T-helper 9 cell (primary cell): ENCODE data around the gene DYNC1I1.
"Not testable (repeated sequence)": the region's sequence is repeated elsewhere in the genome, so short reads cannot be mapped to it uniquely, and the experiment has no call there.

ENCODE experiments used
- DNase-seq: peaks from one replicate; pipeline ENCODE4 v3.0.0-alpha.2; 2020

Gene DYNC1I1

GRCh38 chr7:95915731-95916130, 143.4 kb downstream of the DYNC1I1 start:
- DNase-seq = no peak

GRCh38 chr7:95916573-95917297, 144.4 kb downstream of the DYNC1I1 start:
- peak; percentile 73 for DNase-seq

- DNase-seq = no peak
These were observed 145.3 kb downstream of the DYNC1I1 start for GRCh38 chr7:95917634-95918033.

- DNase-seq = no peak
These were observed 147.2 kb downstream of the DYNC1I1 start for GRCh38 chr7:95919556-95919955.

- DNase-seq = no peak
These were observed 149.2 kb downstream of the DYNC1I1 start for GRCh38 chr7:95921543-95921942.

GRCh38 chr7:95922191-95922590, 149.8 kb downstream of the DYNC1I1 start:
- no peak for DNase-seq

GRCh38 chr7:95925236-95925635, 152.9 kb downstream of the DYNC1I1 start:
- no peak for DNase-seq

- no peak for DNase-seq
These were observed 153.6 kb downstream of the DYNC1I1 start for GRCh38 chr7:95925971-95926370.

GRCh38 chr7:95927756-95928155, 155.4 kb downstream of the DYNC1I1 start:
- no peak for DNase-seq

GRCh38 chr7:95929710-95930280, 157.4 kb downstream of the DYNC1I1 start:
- DNase-seq = no peak

- no peak for DNase-seq
These were observed 159.3 kb downstream of the DYNC1I1 start for GRCh38 chr7:95931460-95932232.

GRCh38 chr7:95933618-95934017, 161.3 kb downstream of the DYNC1I1 start:
- no peak for DNase-seq

GRCh38 chr7:95944867-95945266, 172.5 kb downstream of the DYNC1I1 start:
- DNase-seq = not testable (repeated sequence)

GRCh38 chr7:95950698-95951097, 178.3 kb downstream of the DYNC1I1 start:
- no peak for DNase-seq

- no peak for DNase-seq
These were observed 179.2 kb downstream of the DYNC1I1 start for GRCh38 chr7:95951531-95951930.

GRCh38 chr7:95951997-95952795, 179.8 kb downstream of the DYNC1I1 start:
- no peak for DNase-seq

GRCh38 chr7:95952851-95953250, 180.5 kb downstream of the DYNC1I1 start:
- no peak for DNase-seq

- no peak for DNase-seq
These were observed 183.4 kb downstream of the DYNC1I1 start for GRCh38 chr7:95955748-95956147.

- DNase-seq = no peak
These were observed 185.2 kb downstream of the DYNC1I1 start for GRCh38 chr7:95957510-95957909.

GRCh38 chr7:95960706-95961244, 188.4 kb downstream of the DYNC1I1 start:
- DNase-seq = no peak

GRCh38 chr7:95963446-95963990, 191.2 kb downstream of the DYNC1I1 start:
- no peak for DNase-seq

GRCh38 chr7:95971716-95972115, 199.4 kb downstream of the DYNC1I1 start:
- DNase-seq = no peak
